NK-92 (cell line): ENCODE data around the gene COTL1.

Experiments used
- DNase-seq: peaks from one replicate; lab custom pipeline; 2025; ENCODE audit not compliant: unreplicated experiment; lab: John Stamatoyannopoulos, UW

Gene COTL1, protein sequence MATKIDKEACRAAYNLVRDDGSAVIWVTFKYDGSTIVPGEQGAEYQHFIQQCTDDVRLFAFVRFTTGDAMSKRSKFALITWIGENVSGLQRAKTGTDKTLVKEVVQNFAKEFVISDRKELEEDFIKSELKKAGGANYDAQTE

DNA sequence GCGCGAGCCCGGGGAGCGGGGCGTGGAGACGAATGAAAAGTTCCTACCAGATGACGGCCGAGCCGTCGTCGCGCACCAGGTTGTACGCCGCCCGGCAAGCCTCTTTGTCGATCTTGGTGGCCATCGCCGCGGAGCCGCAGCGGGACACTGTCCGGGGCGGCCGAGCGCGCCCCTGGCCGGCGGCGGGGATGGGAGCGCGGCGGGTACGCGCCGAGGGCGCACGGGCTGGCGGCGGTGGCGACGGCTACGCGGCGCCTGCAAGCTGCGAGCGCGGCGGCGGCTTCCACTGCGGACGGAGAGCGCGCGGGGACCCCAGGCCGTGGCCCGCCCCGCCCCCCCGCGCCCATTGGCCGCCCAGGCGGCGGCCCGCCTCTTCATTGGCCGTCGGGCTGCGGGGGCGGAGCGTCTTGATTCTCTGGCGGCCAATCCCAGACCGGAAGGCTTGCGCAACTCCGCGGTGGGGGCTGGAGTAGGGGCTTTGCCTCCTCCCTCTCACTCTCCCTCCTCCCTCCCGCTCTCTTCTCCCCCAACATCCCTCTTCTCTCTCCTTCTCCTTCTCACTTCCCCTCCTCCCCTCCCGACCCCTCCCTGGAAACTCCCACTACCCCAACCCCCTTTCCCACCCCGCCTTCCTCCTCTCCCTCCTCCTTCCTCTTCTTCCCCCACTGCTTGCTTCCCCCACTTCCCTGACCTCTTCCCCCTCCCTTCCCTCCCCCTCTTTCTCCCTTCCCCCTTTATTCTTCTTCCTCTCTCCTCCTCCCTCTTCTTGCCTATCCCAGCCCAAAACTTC, at the start of gene COTL1:
COTL1 (minus strand) TSS at position 288 of the 790 bp plus-strand sequence; CDS start at position 124, 164 bp downstream.
- DNase-seq = peak; percentile 62

DNA sequence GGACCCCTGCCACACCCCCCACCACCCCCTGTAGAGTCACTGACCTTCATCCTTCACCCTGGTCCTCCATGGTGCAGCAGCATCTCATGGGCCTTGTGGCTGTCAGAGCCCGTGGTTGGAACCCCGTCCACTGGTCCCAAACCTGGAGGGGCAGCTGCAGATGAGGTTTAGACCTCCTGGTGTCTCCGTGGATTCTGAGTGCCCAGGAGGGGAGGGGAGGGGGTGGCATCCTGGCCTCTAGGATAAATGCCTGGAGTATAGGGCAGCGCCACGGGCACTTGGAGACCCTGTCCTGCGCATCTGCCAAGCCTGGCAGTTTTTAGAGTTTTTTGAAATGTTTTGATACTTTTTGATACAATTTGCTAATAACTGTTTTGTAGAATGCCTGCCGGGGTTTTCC, 48.0 kb upstream of the COTL1 start:
- no peak for DNase-seq

DNA sequence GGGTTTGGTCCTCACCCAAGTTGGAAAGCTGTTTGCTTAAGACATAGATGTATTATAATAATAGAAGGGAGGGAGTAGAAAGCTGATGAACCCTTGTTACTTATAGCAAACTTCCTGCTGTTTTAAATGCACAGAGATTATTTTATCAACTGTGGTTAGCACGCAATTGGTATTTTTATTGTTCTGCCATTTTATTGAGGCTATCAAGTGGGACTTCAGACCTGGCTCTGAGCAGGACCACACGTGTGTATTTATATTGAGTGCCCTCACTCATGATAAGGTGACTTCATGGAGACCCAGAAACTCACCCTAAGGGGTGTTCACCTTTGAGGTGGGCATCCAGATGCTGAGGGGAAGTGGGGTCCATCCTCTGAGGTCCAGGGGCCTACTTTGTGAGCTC, 47.5 kb upstream of the COTL1 start:
- no peak for DNase-seq

DNA sequence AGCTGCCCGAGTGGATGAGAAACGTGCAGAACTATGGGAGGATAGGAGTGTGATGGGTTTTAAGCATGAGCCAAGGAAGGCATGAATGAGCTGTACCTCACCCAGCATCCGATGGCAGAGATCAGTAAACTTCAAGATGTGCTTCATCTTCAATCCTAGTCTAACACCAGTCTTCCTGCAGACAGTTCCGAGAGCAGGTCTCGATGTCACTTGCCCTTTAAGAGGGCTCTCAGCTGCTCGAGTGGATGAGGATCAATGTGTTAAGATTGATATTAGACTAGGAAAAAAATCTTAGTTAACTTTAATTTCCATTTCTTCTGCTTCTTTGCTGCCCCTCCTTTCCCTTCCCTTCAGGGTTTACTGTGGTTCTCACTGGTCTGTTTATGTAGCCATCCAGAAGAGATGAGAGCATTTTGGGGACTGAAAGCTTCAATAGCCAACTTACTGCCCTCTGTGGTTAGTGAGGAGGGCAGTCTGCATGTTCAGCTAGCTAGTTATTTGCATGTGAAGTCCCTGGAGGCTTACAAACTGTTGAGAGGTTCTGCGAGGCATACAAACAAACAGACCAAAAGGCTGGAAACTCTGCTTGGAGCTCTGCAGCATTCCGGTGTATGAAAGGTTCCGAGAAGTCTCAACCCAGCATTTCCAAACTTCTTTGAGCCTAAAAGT, 45.7 kb upstream of the COTL1 start:
- DNase-seq = no peak

DNA sequence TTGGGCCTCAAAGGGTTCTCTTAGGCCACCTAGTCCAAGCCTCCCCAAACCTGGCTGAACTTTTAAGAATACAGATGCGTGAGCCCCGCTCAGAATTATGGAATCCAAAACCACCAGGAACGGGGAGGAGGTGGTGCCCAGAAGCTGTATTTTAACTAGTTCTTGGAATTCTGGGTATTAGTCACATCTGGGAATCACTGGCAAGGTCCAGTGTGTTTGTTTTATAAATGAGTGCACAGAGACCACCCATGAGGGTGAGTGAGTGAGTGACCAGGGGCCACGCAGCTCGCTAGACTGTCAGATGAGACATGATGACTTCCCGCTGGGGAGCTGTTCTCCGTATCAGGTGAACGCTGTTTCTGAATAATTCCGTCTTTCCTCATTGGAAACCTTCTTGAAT, 44.6 kb upstream of the COTL1 start:
- no peak for DNase-seq

DNA sequence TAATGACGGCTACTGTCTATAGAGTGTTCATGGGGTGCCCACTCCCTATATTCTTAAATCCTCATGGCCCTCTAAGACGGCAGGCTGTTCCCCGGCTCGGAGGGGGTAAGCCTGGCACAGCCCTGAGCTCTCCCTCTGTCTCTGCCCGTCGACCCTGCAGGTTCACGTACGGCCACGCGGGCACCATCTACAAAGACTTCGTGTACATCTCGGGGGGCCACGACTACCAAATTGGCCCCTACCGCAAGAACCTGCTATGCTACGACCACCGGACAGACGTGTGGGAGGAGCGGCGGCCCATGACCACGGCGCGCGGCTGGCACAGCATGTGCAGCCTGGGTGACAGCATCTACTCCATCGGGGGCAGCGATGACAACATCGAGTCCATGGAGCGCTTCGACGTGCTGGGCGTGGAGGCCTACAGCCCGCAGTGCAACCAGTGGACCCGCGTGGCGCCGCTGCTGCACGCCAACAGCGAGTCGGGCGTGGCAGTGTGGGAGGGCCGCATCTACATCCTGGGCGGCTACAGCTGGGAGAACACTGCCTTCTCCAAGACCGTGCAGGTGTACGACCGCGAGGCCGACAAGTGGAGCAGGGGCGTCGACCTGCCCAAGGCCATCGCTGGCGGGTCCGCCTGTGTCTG, 43.7 kb upstream of the COTL1 start:
- no peak for DNase-seq

DNA sequence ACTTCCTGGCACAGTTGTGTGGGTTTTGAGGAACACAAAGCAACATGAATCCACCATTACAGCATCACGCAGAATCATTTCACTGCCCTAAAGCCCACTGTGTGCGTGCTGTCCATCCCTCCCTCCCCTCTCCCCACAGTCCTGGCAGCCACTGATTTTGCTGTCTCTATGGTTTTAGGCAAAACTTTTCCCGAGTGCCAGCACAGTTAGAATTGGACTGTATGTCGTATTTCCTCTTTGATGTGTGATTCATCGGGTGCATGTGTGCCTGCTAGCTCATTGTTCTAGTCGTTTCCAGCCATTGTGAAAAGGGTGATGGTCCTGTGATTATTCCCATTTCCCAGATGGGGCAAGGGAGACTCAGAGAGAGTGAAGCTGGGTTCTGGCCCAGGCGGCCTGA, 43.1 kb upstream of the COTL1 start:
- DNase-seq = no peak

DNA sequence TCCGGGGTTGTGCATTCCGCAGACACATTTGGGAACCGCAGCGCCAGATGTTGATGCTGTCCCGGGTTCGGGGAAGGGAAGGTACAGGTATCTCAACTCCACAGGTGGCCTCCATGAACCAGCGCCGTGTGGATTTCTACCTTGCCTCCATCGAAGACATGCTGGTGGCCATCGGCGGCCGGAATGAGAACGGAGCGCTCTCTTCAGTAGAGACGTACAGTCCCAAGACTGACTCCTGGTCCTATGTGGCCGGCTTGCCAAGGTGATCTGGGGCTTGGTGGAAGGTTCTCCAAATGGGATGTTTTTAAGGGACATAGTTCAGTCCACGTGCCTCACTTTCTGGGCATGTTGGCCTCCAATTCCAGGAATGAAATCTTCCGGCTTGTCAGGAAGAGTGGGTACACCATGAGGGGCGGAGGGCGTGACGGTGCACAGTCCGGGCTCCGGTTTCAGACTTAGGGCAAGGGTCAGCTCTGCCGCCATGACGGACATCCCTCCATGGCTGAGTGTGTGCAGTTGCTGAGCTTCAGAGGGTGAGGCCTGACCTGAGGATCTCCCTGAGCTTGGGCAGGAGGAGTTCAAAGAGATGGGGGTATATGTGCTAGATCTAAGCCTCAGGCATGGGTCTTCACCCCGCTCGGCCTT, 41.9 kb upstream of the COTL1 start:
- no peak for DNase-seq

DNA sequence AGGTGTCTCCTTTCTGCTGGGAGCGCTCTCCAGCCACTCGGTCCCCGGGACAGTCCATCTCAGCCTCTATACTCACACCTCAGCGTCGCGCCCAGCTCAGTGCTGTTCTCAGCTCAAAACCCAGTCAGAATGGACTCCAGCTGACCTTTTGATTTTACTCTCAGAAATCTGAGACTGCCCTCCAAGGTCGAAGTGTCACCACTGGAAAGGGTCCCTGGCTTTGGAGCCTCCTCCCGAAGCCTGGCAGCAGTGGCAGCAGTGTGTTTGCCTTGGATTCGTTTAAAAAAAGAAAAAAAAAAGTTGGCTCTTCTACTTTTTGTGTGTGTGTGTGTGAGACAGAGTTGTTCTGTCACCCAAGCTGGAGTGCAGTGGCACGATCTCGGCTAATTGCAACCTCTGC, 40.8 kb upstream of the COTL1 start:
- no peak for DNase-seq

DNA sequence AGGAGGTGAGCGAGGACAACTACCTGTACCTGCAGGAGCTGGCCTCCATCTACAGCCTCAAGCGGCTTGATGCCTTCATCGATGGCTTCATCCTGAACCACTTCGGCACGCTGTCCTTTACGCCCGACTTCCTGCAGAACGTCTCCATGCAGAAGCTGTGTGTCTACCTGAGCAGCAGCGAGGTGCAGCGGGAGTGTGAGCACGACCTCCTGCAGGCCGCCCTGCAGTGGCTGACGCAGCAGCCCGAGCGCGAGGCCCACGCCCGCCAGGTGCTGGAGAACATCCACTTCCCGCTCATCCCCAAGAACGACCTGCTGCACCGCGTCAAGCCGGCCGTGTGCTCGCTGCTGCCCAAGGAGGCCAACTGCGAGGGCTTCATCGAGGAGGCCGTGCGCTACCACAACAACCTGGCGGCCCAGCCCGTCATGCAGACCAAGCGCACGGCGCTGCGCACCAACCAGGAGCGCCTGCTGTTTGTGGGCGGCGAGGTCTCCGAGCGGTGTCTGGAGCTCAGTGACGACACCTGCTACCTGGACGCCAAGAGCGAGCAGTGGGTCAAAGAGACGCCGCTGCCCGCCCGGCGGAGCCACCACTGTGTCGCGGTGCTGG, 39.5 kb upstream of the COTL1 start:
- no peak for DNase-seq

DNA sequence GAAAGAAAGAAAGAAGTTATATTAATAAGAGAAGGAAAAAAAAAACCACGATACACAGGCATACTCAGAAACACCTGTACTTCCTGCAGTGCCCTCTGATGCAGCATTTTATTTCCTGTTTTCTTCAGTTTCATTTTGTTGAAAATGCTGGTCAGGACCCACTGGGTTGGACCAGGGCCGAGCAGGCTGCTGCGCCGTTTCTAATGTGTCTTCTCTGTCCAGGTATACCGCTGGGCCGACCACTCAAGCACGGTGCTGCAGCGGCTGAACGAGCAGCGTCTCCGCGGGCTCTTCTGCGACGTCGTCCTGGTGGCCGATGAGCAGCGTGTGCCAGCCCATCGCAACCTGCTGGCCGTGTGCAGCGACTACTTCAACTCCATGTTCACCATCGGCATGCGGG, 38.8 kb upstream of the COTL1 start:
- no peak for DNase-seq

DNA sequence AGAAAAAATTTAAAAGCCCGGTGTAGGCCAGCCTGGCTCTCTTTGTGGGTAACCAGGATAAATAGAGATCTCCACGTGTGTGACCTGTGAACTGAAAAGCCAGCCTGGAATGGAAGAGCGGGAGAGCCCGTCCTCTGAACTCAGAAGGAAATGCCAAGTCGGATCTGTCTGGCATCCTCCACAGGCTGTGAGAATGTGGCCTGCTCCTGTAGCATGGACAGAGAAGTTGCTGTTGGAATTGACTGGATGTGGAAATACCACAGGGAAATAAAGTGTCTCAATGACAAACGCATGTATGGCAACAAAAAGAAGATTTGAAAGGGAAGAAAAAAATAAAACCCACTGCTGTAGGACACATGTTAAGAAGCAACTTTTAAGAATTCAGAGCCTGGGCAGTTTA, 37.1 kb upstream of the COTL1 start:
- no peak for DNase-seq

DNA sequence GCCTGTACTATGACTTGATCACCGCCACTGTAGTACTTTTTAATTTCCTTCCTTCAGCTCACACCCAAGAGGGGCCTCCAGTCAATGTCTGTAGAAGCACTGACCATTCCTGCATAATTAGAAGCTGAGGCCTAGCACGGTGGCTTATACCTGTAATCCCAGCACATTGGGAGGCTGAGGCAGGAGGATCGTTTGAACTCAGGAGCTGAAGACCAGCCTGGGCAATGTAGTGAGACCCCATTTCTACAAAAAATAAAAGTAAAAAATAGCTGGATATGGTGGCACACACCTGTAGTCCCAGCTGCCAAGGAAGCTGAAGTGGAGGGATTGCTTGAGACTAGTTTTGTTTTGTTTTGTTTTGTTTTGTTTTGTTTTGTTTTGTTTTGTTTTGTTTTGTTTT, 36.4 kb upstream of the COTL1 start:
- DNase-seq = no peak

DNA sequence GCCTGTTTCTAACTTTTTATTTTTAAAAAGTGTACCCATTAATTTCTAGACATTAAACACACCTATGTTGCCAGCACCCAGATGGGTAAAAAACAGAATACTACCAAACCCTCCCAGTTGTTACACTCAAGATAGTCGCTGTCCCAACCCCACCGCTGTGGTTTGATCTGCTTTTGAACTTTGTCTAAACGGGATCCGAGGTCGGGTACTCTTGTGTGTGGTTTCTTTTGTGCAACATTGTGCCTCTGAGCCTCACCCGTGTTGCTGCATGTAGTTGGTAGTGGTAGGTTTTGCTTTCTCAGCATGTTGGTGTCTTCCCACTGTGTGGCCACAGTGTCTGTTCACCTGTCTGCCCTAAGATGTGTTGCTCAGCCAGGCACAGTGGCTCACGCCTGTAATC, 34.7 kb upstream of the COTL1 start:
- DNase-seq = no peak

DNA sequence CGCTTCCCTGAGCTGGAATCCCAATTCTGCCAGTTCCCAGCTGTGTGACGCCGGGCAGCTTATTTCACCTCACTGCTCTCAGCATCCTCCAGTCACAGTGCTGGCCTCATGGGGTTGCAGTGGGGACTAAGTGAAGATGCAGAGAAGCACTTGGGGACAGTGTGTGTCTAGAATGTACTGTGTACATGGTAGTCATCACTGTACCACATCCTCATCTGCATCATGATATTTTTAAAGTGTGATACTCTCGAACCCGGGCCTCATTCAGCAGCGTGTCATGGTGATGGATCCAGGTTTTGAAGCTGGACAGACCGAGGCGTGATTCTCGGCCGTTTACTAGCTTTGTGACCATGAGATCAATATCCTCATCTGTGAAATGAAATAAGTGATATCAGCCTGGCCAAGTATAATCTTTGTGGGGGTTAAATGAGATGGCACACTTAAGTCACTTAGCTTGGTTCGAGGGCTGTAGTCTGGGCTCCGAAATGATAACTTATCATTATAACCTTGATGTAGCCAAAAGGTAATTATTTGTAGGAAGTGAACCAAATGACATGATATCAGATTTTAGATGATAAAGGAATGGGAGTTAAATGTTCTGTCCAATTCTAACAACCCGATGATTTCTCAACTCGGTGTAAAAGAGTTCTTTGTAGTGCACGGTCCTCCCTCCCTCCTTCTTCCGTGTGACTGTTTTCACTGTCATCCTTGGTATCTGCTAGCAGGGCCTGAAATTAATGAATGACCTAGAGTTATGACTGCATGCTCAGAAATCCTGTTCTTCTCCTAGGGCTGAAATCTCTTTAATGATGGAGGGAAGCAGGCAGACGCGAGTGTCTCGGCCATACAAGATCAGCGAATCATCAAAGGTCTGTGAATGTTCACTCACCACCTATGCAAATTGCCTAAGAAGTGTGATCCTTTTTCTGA, 32.4 kb upstream of the COTL1 start:
- no peak for DNase-seq

DNA sequence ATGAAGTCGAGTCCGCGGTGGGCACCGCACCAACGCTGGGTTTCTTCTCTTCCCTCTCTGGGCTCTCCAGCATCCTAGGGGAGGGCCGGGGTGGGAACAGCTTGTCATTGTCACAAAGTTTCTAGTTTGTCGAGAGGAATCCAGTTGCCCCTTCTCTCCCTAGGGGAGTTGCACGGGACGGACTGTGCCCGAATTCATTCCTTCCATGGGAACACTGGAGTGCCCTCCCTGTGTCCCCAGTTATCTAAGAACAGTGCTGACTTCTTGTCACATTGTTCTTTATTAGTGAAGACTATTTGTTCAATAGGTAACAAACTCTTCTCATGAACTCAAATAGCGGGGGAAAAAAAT, 31.6 kb upstream of the COTL1 start:
- DNase-seq = no peak

DNA sequence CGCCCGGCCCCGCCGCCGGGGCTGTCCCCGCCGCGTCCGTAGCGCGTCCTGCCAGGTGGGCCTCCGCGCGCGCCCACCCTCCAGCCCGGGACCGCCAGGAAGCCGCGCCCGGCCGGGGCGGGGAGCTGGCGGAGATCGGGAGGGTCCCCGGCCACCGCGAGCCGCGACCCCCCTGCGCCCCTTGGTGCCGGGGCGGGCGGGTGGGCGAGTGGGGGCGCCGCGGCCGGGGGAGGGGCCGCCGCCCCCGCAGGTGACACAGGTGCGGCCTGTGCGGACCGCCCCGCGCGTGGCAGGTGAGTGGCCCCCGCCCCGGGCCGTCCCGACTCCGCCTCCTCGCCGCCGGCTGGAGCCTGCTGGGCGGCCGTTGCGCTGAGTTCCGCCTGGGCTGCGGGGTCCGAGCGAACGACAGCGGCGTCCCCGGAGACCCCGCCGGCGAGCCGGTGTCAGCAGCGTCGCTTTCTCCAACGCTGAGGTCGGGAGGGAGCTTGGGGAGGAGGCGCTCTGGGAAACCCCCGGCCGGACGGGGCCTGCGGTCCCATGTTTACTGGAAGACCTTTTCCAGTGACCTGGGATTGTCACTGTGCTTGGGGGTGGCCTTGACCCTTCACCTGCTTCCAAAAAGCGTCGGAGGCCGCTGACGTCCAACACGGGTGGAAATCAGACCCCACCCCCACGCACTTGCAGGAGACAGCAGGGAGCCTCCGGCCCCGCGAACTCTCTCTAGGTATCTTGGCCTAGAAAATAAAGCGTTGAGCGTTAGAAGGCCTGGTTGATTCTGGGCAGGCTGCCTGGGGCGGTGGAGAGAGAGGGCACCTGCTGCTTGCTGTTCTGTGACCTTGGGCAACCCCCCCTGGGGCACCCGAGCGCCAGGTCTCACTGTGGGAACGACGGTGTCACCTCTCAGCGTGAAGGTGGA, 31.0 kb upstream of the COTL1 start:
- no peak for DNase-seq

DNA sequence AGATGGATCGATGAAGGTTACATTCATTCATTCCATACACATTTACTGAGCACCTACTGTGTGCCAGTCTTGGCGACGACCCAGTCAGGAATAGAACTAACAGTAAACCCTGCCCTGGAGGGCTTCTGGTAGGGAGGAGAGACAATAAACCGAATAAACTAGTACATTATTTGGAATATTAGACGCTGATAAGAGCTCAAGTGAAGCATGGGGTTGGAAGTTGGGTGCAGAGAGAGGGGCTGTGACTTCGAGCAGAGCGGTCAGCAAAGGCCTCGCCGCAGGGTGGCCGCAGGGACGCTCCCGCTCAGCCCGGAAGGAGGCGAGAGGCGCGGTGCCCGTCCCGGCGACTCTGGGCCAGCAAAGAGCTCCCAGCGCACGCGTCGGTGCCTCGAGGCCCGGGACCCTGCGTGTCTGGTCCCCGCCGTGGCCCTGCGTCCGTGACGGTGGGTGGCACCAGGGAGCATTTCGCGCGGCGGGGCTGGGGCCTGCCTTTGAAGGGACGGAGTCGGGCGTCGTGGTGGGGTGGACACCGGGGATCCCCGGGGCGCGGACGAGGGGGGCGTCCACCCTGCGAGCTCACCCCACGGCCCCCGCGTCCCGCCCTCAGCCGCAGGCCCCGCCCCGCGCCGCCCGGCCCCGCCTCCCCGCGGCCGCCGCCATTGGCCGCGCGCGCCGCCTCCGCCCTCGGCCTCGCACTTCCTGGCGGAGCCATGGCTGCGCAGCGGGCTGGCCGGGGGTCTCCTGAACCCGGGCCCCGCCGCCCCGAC, 30.1 kb upstream of the COTL1 start, which contains the start of gene KLHL36:
KLHL36 (plus strand) TSS at position 684 of the 767 bp plus-strand sequence. CDS start 2,357 bp downstream, outside the sequence.
- DNase-seq = no peak
